Measurements from ENCODE around the gene S100A13.
"Not testable (repeated sequence)": the region's sequence is repeated elsewhere in the genome, so short reads cannot be mapped to it uniquely, and the experiment has no call there.

S100A13 gene

DNA sequence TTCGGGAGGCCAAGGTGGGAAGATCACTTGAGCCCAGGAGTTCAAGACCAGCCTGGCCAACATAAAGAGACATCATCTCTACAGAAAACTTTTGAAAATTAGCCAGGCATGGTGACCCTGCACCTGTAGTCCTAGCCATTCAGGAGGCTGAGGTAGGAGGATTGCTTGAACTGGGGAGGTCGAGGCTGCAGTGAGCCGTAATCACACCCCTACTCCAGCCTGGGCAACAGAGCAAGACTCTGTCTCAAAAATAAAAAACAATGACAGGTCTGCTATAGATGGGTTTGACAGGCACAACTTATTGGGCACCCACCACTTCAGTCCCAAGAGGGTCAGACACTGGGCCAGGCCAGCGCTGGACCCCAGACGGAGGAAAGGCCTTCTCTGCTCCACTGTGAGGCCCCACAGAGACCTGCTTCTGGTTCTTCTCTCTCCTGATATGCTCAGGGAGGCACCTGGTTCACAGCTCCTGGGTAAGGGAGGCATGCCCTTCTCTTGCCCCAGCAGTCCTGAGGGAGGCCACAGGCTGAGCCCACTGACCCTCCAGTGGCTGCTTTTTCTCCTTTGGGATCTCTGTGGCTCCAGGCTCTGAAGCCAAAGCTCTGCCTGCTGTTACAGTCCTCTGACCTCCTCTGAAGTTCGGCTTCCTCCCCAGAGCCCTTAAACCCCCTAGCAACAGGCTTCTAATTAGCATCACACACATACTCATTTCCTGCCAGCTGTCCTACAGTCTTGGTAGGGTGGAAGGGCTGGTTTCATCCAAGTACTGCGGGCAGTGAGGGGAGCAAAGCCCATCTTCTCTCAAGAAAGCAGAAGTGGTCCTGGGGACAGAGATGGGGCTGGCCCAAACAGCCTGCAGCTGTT is 28.8 kb downstream of the S100A13 start:
- peak; percentile 53 to 75 for DNase-seq

DNA sequence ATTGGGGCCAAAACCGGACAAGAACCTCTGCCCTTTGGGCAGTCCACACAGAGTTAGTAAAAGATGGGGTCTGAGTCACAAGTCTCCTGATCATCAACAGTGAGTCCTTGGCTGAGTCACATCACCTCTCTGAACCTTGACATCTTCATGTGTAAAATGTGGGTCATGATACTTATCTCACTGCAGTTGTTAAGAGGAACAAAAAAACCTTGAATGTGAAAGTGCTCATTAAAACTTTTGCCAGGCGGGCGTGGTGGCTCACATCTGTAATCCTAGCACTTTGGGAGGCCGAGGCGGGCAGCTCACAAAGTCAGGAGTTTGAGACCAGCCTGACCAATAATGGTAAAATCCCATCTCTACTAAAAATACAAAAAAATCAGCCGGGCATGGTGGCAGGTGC is 30.1 kb downstream of the S100A13 start:
- DNase-seq: no peak

DNA sequence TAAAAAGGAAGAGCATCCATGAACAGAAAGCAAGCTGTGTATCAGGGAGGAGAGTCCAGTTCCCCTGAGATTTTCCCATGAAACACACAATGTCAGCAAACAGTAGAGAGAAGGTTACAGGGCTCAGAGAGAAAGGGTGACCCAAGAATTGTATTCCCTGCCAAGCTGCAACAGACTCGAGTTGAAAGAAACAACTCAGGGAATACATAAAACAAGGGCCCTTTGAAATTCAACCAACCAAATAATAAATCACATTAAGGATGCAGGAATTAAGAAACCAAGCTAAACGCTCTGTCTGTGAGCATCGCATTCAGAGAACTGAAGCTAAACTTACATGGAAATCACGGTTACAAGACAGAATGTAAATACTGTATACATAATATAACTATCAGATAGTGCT is 34.6 kb downstream of the S100A13 start:
- no peak for DNase-seq

DNA sequence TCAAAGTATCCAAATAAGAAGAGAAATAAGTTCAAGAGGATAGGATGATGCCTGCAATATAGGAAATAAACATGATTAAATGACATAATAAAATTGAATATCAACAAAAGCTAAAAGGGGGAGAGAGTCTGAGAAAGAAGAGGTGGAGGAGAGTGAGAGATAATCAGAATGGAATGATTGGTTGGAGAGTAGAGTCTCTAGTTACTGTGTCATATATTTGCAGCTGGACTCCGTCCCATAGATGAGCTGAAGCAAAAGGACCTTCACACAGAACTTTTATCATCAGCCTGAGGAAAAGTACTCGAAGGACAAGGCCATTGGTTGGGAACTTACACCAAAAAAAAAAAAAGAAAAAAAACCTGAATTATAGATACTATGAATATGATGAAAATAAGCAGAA is 38.8 kb downstream of the S100A13 start:
- DNase-seq: no peak

DNA sequence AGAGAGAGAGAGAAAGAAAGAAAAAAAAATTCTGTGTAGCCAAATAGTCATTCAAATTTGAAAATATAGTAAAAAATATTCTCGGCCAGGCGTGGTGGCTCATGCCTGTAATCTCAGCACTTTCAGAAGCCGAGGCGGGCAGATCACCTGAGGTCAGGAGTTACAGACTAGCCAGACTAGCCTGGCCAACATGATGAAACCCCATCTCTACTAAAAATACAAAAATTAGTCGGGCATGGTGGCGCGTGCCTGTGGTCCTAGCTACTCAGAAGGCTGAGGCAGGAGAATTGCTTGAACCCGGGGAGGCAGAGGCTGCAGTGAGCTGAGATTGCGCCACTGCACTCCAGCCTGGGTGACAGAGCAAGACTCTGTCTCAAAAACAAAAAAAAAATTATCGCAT is 39.3 kb downstream of the S100A13 start:
- not testable (repeated sequence) for DNase-seq

DNA sequence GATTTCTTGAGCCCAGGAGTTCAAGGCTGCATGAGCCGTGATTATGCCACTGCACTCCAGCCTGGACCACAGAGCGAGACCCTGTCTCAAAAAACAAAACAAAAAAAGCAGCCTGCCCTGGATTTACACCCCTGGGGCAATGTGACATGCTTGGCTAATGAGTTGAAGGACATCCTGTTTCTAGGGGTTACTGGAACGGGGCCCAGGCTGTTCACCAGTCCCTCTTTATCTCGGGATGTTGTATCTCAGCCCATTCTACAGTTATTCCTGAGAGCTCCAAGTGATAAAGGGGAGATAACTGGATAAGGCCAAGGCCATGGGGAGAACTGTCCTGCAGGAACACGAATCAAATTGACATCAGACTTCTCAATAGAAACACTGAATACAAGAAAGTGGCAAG is 40.0 kb downstream of the S100A13 start:
- no peak for DNase-seq

DNA sequence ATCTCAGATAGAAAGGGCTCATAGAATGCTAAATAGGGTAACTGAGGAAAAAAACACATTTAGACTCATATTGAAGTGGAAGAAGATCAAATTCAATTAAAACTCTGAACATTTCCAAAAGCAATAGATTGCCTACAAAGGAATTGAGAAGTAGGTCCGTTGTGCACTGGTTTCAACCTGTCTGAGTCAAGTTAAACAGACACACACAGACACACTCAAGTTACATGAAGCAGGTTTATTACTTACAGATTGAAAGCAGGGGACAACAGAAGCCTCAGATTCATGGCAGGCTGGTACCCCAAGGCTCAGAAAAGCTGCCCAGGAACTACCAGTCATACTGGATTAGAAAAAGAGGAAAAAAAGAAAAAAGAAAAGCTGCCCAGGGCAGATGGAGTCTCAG is 41.0 kb downstream of the S100A13 start:
- DNase-seq: no peak

DNA sequence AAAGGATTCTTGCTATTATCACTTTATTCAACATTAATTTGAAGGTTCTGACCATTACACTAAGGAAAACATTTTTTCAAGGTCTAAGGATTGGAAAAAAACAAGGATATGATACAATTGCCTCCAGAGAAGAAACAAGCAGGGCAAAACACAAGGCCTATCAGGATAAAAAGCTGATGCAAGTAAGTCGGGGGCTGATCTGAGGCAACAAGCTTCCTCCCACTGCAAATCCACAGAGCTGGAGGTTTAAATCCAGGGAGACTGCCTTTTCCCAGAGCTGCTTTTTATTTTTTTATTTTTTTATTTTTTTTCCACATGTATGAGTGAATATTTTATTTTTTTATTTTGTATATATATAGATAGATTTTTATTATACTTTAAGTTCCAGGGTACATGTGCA is 42.3 kb downstream of the S100A13 start:
- DNase-seq: no peak

DNA sequence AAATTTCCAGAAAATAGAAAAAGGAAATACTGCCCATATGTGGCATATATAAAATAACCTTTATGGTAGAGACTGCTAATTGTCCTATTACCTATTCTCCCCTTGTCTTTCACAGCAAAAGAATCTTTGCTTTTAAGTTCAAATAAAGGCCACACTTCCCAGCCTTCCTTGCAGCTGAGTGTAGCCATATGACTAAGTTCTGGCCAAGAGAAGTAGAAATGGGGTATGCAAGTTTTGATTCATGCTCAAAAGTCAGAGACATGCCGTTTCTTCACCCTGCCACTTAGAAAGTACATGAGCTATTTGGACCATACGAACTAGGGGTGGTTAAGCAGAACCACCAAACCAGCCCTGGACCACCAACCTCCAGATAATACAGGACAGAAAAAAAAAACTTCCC is 43.3 kb downstream of the S100A13 start:
- no peak for DNase-seq

DNA sequence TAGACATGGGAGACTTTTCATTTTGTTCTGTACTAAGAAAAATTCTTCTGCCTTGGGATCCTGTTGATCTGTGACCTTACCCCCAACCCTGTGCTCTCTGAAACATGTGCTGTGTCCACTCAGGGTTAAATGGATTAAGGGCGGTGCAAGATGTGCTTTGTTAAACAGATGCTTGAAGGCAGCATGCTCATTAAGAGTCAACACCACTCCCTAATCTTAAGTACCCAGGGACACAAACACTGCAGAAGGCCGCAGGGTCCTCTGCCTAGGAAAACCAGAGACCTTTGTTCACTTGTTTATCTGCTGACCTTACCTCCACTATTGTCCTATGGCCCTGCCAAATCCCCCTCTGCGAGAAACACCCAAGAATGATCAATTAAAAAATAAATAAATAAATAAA is 43.8 kb downstream of the S100A13 start:
- DNase-seq: not testable (repeated sequence)

DNA sequence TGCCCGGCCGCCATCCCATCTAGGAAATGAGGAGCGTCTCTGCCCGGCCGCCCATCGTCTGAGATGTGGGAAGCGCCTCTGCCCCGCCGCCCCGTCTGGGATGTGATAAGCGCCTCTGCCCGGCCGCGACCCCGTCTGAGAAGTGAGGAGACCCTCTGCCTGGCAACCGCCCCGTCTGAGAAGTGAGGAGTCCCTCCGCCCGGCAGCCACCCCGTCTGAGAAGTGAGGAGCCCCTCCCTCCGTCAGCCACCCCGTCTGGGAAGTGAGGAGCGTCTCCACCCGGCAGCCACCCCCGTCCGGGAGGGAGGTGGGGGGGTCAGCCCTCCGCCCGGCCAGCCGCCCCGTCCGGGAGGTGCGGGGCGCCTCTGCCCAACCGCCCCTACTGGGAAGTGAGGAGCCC is 44.5 kb downstream of the S100A13 start:
- not testable (repeated sequence) for DNase-seq

DNA sequence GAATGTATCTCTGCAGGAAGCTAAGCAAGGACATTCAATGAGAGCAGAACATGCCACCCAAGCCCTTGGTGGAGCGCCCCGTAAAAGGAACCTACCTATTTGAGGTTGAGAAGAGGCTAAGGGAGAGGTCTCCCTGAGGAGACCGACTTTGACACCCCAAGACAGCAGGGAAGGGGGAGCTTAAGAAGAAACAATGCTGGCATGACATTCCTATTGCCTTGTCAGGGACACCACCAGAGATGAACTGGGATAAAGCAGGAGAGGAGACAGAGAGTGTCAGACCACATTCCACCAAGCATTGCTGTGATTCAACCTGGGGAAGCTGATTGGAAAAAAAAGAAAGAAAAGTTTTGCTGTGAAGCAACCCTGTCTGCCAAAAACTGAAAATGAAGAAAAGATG is 48.4 kb downstream of the S100A13 start:
- DNase-seq: no peak

DNA sequence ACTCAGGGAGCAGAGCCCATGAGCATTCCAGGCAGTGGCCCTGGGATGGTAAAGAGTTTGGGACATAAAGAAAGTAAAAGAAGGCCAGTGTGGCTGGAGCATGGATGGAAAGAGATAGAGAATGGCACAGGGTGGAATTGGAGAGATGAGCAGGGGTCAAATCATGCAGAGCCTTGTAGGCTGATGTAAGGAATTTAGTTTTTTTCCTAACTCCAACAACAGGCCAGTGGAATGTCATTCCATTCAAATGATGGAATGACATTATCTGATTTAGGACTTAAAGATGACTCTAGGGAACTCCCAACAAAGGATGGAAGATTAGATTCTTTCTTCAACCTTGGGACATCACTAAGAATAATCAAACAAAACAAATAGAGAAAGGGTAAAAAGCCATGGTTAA is 48.8 kb downstream of the S100A13 start:
- no peak for DNase-seq

DNA sequence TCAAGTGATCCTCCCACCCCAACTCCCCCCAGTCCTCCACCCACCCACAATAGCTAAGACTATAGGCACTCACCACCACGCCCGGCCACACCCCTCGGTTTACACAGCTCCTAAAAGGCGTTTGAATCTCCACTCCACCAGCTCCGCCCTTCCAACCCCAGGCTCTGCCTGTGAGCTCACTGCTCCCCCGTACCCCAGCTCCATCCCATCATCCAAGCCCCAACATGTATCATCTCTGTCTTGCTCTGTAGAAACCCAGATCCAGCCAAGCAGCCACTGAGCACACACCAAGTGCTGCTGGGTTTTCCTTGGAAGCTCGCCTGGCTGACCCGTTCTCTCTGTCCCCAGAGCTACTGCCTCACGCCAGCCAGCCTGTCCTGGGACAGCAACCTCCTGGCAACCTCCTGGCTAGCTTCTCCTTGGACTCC is 49.7 kb downstream of the S100A13 start:
- DNase-seq: no peak

DNA sequence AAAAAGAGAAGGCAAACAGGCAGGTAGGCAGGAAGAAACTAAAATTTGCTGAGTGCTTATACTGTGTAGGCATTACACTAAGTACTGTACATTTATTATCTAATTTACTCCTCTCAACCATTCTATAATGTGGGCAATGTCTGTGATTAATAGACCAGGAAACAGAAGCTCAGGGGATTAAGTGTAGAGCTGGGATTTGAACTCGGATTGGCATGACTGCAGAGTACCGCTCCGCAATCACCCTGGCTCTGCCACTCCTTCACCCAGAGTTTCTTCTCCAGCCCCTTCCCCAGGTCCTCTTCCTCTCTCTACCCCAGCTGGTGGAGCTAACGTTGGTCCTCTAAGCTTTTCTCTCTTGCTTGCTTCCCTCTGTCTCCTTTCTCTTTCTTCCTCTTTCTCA is 50.2 kb downstream of the S100A13 start:
- no peak for DNase-seq

DNA sequence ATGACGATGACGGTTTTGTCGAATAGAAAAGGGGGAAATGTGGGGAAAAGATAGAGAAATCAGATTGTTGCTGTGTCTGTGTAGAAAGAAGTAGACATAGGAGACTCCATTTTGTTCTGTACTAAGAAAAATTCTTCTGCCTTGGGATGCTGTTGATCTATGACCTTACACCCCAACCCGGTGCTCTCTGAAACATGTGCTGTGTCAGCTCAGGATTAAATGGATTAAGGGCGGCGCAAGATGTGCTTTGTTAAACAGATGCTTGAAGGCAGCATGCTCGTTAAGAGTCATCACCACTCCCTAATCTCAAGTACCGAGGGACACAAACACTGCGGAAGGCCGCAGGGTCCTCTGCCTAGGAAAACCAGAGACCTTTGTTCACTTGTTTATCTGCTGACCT is 51.8 kb downstream of the S100A13 start:
- DNase-seq: not testable (repeated sequence)

DNA sequence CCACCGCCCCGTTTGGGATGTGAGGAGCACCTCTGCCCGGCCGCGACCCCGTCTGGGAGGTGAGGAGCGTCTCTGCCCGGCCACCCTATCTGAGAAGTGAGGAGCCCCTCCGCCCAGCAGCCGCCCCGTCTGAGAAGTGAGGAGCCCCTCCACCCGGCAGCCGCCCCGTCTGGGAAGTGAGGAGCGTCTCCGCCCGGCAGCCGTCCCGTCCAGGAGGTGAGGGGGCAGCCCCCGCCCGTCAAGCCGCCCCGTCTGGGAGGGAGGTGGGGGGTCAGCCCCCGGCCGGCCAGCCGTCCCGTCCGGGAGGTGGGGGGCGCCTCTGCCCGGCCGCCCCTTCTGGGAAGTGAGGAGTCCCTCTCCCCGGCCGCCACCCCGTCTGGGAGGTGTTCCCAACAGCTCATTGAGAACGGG is 52.2 kb downstream of the S100A13 start:
- DNase-seq: not testable (repeated sequence)

DNA sequence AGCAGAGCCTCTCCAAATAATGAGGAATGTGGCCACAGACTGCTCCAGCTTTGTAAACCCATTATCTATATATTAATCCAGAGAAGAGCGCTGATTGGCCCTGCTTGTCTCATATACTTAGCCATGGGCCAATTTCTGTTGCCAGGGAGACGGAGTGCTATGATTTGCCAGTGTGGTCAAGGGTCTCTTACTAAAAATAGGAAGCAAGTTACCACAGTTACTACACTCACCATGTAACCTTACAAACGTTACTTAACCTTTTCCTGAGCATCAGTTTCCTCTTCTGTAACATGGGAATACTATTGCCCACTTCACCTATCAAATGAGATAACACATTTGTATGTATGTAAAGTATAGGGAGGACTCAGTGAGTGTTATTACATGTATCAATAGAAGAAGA is 54.0 kb downstream of the S100A13 start:
- no peak for DNase-seq

DNA sequence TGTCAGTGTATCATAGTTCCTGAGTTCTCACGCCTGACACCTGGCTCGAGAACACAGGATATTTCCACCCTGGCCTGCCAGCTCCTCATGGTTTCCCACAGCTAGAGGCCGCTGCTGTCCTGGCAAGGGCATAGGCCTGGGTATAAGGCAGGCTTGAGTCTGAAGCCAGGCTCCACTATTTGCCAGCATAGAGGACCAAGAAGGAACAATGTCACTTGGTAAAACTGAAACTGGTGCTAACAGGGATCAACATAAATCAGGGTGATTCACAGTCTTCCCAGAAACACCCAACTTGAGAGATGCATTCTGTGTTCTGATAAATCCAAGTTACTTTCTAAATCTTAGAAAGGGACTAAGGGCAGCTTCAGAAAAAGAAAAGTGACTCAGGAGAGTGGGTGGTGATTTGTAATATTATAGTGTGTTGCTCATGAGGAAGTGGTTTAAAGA is 54.7 kb downstream of the S100A13 start:
- DNase-seq: peak; percentile 61 to 74

DNA sequence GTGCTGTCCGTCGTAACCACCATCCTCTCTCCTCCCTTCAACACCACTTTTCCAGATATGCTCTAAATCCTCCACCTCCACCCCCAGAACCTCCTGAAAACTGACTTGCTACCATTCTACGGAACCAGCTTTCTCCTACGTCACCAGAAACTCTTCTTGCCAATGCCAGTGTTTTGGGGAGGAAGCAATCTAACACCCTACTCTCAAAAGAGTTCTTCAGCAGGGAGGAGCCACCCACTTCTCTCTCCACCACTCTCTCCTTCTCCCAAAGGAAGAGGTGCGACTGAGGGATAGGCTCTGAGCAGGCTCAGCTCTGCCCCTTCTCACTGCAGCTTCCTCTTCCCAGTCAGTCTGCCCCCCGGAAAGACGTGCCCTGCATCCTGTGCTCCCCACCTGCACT is 55.6 kb downstream of the S100A13 start:
- DNase-seq: no peak

DNA sequence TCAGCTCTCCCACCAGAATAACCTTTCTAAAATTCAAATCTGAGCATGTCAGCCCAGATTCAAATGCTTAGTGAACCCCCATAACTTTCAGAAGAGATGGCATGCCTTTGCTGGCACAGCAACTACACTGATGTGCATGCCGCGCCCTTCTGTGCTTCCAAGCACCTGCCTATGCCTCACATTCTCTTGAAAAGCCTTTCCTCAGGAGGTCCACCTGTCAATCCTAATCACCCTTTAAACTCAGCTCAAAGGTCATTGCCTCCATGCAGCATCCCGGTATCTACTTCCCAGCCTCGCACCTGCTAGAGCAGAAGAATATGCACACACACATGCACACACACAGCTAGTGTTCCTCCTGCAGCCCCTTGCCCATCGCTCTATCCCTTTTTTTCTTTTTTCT is 56.4 kb downstream of the S100A13 start:
- DNase-seq: no peak

DNA sequence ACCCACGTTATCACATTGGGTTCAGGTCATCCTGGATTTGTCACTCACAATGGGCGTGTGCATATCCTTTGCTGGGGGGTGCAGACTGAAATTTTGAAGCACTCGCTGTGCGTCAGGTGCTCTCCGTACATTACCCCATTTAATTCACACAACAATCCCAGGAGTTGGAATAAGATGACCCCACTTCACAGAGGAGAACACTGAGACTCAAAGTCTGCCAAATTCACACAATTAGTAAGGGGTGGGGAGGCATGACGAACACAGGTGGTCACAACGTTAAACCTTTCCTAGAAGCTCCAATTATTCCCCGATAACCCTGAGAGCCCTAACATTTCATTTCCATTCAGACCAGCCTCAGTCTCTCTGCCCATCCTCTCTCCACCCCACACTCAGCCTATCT is 57.8 kb downstream of the S100A13 start:
- no peak for DNase-seq

Data from NCI-H2081 (cell line).